OCI-LY7 (cell line): ENCODE measurements around the gene SNX10.

Experiments used
- EZH2phosphoT487 ChIP-seq: fragments of 200-600 bp; sonication (generic); IDR thresholded peaks from 2 replicates; pipeline ENCODE4 v1.6.1; 2018; ENCODE audit warnings: low read depth, borderline replicate concordance, mild to moderate bottlenecking, mixed run types, antibody characterized with exemption, low read length, moderate library complexity, mixed read lengths
- TF ChIP-seq, protein P1 (sequence below): fragments of 200-600 bp; sonication (generic); conservative IDR thresholded peaks from 2 replicates; pipeline ENCODE4 v1.5.1; 2014; ENCODE audit warnings: mild to moderate bottlenecking, antibody characterized with exemption, low read length, moderate library complexity, mixed read lengths

DNA sequence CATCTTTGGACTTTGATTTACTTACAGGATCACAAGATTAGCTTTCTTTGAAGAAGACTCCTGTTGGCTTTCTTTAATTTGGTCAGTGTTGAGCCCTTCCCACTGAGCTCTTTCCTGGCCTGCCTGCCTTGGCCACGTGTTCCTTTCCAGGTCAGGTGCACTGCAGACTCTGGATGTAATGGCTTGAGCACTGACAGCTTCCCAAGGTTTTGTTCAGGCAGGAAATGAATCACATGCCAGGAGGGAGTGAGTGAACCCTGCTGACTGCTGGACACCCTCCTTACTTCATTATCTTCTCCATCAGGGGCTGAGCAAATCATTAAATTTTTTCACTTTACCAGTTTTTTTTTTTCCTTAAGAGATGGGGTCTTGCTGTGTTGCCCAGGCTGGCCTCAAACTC, 29.8 kb downstream of the SNX10 start:
- TF ChIP-seq, protein P1, sequence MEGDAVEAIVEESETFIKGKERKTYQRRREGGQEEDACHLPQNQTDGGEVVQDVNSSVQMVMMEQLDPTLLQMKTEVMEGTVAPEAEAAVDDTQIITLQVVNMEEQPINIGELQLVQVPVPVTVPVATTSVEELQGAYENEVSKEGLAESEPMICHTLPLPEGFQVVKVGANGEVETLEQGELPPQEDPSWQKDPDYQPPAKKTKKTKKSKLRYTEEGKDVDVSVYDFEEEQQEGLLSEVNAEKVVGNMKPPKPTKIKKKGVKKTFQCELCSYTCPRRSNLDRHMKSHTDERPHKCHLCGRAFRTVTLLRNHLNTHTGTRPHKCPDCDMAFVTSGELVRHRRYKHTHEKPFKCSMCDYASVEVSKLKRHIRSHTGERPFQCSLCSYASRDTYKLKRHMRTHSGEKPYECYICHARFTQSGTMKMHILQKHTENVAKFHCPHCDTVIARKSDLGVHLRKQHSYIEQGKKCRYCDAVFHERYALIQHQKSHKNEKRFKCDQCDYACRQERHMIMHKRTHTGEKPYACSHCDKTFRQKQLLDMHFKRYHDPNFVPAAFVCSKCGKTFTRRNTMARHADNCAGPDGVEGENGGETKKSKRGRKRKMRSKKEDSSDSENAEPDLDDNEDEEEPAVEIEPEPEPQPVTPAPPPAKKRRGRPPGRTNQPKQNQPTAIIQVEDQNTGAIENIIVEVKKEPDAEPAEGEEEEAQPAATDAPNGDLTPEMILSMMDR: no peak
- TF ChIP-seq EZH2phosphoT487: no peak
